GF-D8 (cell line): ENCODE measurements around the gene NFATC2.
"Not testable (repeated sequence)": the region's sequence is repeated elsewhere in the genome, so short reads cannot be mapped to it uniquely, and the experiment has no call there.

Experiments used
- DNase-seq: peaks from one replicate; lab custom pipeline; 2025; lab: John Stamatoyannopoulos, UW

Gene NFATC2

DNA sequence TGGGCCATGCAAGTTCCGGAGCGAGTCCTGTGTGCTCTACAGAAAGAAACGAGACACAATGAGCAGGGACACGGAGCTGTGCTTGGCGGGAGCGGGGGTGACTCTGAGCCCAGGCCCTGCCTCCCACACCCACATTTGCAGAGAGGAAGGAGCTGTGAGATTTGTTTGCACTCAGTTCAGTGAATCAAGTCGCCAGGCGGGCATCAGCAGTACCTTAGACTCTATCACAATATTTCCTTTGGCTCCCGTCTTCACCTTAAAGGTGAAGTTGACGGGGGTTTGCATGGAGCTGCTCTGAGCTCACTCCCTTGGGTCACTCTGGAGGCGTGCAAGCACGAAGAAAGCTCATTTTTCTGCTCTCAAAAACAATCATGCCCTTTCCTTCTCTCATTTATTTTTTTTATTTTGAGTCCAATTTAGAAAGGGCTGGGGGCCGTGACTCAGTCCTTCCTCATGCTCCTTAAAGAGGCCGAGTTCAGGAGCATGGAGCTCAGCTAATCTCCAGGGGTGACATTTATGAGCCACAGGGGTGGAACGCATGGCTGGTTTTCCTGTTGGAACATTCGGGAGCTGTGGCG lies 188.2 kb downstream of the NFATC2 start:
- no peak for DNase-seq

DNA sequence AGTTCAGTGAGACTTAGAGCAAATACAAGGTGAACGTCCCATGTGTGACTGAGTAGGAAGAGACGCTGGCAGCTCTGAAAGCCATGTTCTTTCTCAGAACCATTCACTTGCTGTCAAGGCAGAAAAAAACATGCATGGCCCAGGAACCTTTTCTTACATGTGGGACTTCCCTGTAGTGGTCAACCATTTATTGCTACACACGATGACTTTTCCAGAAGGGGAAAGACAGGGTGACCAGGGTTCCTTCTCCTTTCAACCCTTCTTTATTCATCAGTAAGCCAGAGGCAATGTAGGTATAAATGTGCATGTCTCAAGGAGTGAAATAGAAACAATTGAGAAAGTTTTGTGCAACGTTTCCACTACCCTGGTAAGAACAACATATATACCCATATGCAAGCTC lies 189.0 kb downstream of the NFATC2 start:
- no peak for DNase-seq

DNA sequence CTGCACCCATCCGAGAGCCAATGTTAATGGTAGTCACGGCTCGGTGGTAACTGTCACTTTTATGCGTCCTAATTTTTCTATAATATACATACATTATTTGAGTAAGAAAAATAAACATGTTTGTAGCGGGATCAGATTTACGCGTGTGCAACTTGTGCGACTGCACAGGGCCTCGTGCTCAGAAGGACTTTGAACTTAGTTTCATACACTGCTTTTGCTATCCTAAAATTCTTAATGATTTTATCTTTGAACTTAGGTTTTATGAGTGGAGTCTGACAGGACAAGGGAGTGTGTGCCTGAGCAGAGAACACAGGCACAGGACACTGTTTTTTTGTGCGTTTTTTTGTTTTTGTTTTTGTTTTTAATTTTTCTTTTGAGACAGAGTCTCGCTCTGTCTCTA lies 189.7 kb downstream of the NFATC2 start:
- DNase-seq, result no peak

DNA sequence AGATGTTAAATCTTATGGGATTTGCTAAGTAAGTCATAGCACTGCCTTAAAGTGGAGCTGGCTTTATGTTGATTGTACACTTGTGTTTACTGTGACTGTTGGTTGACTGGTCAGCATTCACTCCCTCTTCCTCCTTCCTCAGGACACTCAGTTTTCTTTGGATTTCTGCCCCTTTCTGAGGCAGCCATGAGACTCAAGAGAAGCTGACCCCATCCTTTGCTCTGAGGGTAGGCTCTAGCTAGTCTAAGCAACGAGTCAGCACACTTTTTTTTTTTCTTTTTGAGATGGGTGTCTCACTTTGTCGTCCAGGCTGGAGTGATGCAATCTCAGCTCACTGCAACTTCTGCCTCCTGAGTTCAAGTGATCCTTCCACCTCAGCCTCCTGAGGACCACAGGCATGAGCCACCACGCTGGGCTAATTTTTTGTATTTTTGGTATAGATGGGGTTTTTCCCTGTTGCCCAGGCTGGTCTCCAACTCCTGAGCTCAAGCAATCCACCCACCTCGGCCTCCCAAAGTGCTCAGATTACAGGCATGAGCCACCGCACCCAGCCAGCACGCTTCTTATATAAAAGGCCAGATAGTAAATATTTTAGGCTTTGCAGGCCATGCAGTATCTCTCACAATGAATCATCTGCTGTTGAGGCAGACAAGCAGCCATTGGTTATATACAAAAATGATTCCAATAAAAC lies 191.4 kb downstream of the NFATC2 start:
- no peak for DNase-seq

DNA sequence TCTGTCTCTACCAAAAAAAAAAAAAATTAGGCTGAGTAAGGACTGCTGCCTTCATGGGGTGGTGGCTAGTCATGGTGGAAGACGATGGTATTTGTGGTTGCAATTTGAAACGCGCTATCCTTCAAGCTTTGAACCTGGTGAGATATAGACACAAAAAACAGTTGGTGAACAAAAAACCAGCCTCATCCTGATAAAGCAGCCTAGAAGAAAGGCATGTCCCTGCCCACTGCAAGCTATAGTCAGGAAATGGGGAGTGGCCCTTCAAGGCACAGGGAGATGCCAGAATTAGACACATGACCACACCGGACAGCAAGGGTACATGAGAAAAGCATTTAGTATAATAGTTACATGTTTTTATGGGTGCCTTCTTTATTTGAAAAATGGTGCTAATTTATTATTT lies 193.6 kb downstream of the NFATC2 start:
- no peak for DNase-seq

DNA sequence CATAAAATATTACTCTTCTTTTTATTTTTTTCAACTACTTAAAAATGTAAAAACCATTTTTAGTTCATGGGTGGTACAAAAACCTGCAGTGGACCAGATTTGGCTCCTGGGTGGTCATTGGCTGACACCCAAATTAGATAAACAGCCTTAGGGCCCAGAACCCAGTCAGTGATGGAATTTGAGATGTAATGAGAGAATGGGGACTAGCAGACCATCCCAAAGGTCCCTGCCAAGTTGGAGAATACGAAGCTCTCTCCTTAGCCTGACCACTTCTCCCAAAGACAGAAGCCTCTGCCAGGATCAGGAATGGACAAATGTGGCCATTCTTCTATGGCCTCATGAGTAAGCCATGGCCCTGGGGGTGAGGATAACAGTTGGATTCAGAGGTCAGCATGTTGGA lies 194.7 kb downstream of the NFATC2 start:
- no peak for DNase-seq

DNA sequence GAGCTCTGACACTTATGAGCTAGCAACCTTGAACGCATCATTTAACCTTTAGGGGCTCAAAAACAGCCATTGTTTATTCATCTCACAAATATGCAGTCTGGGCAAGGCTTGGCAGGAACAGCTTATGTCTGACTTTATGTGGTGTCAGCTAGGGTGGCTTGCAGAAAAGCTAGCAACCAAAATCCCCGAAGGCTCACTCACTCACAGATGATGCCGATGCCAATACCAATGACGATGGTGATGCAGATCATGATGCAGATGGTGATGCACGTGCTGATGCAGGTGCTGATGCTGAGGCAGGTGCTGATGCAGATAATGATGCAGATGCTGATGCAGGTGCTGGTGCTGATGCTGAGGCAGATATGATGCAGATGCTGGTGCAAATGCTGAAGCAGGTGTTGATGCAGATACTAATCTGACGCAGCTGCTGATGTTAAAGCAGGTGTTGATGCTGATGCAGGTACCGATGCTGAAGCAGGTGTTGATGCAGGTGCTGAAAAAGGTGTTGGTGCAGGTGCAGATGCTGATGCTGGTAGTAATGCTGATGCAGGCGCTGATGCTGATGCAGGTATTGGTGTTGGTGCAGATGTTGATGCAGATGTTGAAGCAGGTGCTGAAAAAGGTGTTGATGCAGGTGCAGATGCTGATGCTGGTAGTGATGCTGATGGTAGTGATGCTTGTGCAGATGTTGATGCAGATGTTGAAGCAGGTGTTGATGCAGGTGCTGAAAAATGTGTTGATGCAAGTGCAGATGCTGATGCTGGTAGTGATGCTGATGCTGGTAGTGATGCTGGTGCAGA lies 195.6 kb downstream of the NFATC2 start:
- DNase-seq, result no peak

DNA sequence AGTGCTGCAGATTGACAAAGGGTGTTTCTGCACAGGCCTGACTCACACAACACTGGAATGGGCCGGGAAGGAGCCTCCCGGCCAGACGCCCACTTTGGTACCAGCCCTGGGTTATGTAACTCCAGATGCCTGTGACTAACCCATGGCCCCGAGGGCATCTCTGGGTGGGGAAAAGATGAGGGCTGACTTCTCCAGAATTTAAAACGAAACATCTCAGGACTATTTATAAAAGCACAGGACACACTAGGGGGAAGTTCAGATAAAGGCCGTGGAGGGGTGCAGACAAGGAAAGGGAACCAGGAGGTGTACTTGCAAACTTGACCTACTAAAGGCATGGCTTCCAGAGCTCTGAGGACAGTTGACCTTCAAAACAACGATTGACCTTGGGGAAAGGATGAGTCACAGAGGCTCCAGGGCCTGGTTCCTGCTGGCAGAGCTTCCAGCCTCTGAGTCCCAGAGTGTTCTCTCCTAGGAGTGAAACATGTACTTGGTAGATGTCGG lies 196.9 kb downstream of the NFATC2 start:
- DNase-seq, result no peak

DNA sequence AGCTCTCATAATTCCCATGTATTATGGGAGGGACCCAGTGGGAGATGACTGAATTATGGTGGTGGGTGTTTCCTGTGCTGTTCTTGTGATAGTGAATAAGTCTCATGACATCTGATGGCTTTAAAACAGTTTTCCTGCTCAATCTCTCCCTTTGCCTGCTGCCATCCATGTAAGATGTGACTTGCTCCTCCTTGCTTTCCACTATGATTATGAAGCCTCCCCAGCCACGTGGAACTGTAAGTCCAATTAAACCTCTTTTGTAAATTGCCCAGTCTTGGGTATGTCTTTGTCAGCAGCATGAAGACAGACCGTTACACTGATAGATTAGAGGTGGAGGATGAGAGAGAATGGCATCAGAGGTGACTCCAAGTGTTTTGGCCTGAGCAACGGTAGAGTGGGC lies 198.7 kb downstream of the NFATC2 start:
- DNase-seq, result not testable (repeated sequence)

DNA sequence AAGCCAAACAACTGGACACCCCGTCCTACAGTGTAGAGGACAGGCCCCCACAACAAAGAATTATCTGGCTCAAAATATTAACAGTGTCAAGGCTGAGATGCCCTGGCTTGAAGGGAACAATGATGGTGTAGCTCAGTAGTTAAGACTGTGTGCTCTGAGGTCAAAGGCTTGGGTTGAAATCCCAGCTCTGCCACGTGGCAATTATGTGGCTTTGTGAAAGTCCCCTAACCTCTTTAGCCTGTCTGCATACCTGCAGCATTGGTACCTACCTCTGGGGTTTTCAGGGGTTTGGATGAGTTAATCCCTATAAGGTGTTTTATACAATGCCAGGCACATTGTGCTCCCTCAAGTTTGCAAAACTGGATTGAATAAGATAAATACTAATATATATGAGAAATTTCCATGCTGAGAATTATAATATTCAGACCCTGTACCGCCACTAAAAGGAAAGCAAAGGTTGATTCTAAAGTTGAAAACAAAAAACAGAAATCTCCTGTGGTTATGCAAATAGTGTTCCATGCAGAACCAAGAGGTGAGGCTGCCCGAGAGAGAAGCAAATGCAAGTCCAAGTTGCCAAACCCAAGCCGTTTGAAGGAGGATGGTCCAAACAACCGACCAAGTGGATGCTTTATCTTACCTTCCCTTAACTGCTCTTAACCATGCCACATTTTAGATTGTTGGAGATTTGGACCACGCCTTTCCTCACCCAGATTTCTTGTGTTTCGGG lies 199.8 kb downstream of the NFATC2 start:
- no peak for DNase-seq

DNA sequence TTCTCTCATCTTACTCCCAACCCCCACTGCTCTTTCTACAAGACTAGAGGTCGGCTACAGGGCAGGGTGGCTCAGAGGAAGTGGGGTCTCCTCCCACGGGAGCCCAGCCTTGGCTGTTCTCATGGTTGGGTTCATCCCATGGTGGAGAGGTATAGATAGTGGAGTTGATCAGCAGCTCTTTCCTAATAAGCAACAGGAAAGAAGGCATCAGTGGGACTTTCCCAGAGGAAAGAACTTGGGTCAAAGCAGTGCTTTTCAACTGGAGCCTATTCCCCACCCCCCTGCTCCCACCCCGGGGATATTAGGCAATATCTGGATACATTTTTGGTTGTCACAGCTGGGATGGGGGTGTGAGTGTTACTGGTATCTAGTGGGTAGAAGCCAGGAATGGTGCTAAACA lies 200.9 kb downstream of the NFATC2 start:
- DNase-seq, result no peak

DNA sequence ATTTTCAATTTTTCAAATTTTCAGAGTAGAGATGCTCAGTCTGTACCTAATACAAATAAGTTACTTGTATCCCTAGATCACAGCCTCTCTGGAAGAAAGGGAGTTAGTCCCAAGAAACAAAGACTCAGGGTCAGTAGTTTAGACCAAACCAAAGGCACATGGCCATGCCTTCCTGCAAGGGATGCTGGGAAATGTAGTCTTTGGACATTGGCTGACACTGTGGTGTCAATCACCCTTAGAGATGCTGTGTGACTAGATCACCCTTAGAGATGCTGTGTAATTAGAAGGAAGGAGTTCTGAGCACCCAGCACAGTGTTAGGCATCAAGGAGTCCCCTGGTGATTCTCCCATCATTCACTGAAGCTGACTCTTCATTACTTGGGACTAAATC lies 202.1 kb downstream of the NFATC2 start:
- DNase-seq, result no peak

DNA sequence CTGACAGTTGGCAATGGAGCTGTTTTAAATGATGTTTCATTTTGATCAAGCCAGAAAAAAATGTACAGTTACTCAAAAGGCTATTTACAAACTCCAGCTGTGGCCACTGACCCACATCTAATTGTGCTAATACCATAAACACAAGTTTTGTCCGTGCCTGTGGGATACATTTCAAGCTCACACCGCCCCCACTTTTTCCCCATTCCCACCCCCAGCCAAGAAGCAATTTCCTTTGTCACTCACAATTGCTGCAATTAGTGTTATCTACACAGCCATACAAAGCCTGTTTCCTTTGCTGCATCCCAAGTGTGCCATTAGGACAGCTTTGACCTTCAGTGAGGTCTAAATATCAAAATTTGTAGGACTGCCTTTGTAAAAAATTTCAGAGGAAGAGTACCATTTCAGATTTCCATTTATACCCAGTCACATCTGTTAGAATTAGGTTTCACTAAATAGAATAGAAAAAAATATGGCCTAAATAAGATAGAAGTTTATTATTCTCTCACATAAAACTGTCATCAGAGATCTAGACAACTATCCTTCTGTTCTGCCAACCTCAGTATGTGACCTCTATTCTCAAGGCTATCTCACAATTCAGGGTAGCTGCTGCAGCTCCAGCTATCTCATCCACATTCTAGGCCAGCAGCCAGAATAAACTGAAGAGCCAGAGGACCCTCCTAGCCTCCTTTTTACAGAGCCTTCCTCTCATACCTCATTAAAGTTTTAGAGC lies 202.6 kb downstream of the NFATC2 start:
- no peak for DNase-seq

DNA sequence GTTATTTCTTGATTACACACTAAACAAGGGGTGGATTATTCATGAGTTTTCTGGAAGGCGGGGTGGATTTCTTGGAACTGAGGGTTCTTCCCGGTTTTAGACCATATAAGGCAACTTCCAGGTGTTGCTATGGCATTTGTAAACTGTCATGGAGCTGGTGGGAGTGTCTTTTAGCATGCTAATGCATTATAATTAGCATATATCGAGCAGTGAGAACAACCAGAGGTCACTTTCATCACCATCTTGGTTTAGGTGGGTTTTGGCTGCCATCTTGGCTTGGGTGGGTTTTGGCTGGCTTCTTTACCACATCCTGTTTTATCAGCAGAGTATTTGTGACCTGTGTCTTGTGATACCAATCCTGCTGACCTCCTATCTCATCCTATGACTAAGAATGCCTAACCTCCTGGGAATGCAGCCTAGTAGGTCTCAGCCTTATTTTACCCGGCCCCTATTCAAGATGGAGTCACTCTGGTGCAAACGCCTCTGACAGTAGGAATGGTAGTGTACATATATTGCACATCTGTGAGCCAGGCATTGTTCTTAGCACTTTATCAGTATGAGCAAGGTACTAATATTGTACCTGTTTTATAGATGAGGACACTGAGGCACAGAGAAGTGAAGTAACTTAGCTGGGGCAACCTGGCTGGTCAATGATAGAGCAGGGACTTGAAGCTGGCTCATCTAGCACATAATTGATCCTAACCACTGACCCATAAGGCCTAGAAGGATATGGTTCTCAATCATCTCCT lies 203.7 kb downstream of the NFATC2 start:
- no peak for DNase-seq

DNA sequence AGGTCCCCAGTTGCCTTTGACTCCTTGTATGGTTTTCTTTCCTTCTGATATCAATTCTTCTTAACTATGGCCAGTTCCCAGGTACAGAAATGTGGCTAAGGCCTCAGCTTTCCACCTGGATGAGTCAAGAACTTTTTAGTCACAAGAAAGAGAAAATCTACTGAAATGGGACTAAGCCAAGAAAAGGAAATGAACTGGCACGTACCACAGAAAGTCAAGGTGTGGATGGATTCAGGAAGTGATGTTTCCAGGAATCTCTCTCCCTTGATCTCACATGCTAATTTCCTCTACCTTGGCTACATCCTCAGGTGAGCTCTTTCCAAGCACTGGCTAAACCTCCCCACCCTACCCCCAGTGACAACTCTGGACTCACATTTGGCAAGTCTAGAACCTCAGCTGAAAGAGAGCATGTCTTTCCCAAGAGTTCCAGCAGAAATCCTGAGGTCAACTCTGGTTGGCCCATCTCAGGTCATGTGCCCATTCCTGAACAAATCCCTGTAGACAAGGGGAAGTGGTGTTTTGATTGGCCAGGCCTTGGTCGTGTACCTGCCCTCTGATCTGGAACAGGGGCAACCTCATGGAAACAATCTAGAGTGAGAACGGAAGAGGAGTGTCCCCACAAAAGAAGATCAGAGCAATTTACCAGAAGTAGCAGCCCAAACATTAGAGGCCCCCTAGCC lies 205.3 kb downstream of the NFATC2 start:
- DNase-seq, result no peak
